Esophagus muscularis mucosa (tissue), 4 donors: ENCODE measurements around the gene CUBN. TPM values are rescaled to one million over a fixed set of nuclear protein-coding genes. Genes with fewer than 3 reads are reported as not detected.

Source experiments
- DNase-seq: peaks from one replicate; pipeline ENCODE4 v3.0.0-alpha.2; 2017; ENCODE audit errors: extremely low spot score
- H3K27ac ChIP-seq, 4 donors: fragments of 200-600 bp; sonication (generic); replicated peaks in 1 of 4; 1 replicate in 3 of 4; 2 replicates in 1 of 4; pipeline ENCODE4 v1.5.1; 2016 to 2019; ENCODE audit warnings: mild to moderate bottlenecking in 1 of 4
- H3K27me3 ChIP-seq, 4 donors: fragments of 200-600 bp; sonication (generic); one replicate each; pipeline versions ENCODE4 v1.5.1 to v1.6.0; 2016 to 2019
- H3K36me3 ChIP-seq, 4 donors: fragments of 200-600 bp; sonication (generic); one replicate each; pipeline ENCODE4 v1.5.1; 2016 to 2019
- H3K4me1 ChIP-seq, 4 donors: fragments of 200-600 bp; sonication (generic); one replicate each; pipeline ENCODE4 v1.5.1; 2016 to 2019
- H3K4me3 ChIP-seq, 4 donors: fragments of 200-600 bp; sonication (generic); 1 replicate in 2 of 4; 2 replicates in 2 of 4; pipeline ENCODE4 v1.5.1; 2016 to 2019; ENCODE audit warnings: mild to moderate bottlenecking in 4 of 4, moderate library complexity in 1 of 4
- H3K9me3 ChIP-seq, 4 donors: fragments of 200-600 bp; sonication (generic); 1 replicate in 3 of 4; 2 replicates in 1 of 4; pipeline ENCODE4 v1.5.1; 2016 to 2019
- CTCF ChIP-seq, 3 experiments: fragments of 200-600 bp in 2 of 3; fragments of 450-650 bp in 1 of 3; sonication (generic) in 2 of 3; IDR thresholded peaks; one replicate each; pipeline ENCODE4 v1.5.1; 2017 to 2019; ENCODE audit warnings: antibody characterized with exemption in 3 of 3, mild to moderate bottlenecking in 2 of 3, moderate library complexity in 1 of 3
- EP300 ChIP-seq: sonication (generic); formaldehyde crosslinking; IDR thresholded peaks from one replicate; pipeline ENCODE4 v1.6.1; 2017; ENCODE audit warnings: antibody characterized with exemption
- POLR2A ChIP-seq: fragments of 450-650 bp; IDR thresholded peaks from one replicate; pipeline ENCODE4 v1.6.1; 2017; ENCODE audit warnings: antibody characterized with exemption, moderate library complexity, mild to moderate bottlenecking, low read depth
- POLR2AphosphoS5 ChIP-seq, 2 donors: sonication (generic); formaldehyde crosslinking; IDR thresholded peaks; one replicate each; pipeline ENCODE4 v1.6.1; 2017; ENCODE audit warnings: antibody characterized with exemption in 2 of 2
- WGBS: methylation state at CpG from one replicate; pipeline ENCODE4 v1.1.5; 2018; 5-methylcytosine and 5-hydroxymethylcytosine counted together
- intact Hi-C: fragments of 100-400 bp; cut with DNase I; formaldehyde crosslinking; loops from one replicate; pipeline ENCODE4 v1.15.1; 2023
- total RNA-seq, 4 donors: library from RNA; depleted of rRNA; stranded (reverse); fragments of >200 nt; gene quantifications; one replicate each; pipeline versions ENCODE4 v1.1.0 to v1.2.1, GENCODE V29; 2016

The CUBN gene
- total RNA-seq, 4 donors from 2014 or later, result 1.3 to 4.6 (median 2.3) TPM

- H3K4me3 ChIP-seq, result peak overlapping the region in 3 of 4 donors; percentile 8 to 27 (median 13)
- intact Hi-C loops, result no loop called here
- H3K36me3 ChIP-seq, result no peaks in the 10 kb centered on the region
- H3K4me1 ChIP-seq, result peaks cover 0 to 5% (median 0%) of the 10 kb centered on the region in 4 donors
- no peak overlapping the region for H3K27ac ChIP-seq
- no peaks in the 10 kb centered on the region for H3K27me3 ChIP-seq
- no peaks in the 10 kb centered on the region for H3K9me3 ChIP-seq
- WGBS, result 70% methylated on average over 4 of the region's 4 CpGs
- TF ChIP-seq CTCF (IDR thresholded peaks at IDR 0.05) (no peak), POLR2A (no peak), EP300 (no peak), POLR2AphosphoS5 (IDR thresholded peaks at IDR 0.05) (no peak)
- no peak for DNase-seq
Measured at GRCh38 chr10:17175551-17175950, 45.9 kb upstream of the CUBN start.

DNA sequence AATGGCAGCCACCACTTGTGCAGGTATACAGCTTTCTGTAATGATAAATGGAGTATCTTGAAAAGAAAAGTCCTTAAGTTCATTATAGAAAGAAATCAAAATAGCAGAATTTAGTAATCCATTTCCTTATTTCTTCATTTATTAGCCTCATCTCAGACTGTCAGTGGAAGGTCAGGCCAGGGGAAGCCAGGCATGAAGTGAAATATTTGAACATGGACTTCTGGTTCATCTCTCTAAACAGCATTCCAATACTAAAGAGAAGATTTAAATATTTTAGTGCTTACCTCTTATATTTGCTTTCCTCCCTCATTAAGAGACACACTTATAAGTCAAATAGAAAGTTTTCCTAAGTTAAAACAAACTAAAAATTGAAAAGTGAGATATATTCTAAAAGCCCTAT lies 45.0 kb upstream of the CUBN start:
- H3K27me3 ChIP-seq, result no peaks in the 10 kb centered on the region
- H3K36me3 ChIP-seq, result no peaks in the 10 kb centered on the region
- DNase-seq, result no peak
- H3K4me1 ChIP-seq, result peaks cover 0 to 5% (median 0%) of the 10 kb centered on the region in 4 donors
- intact Hi-C loops, result no loop called here
- no peaks in the 10 kb centered on the region for H3K9me3 ChIP-seq
- TF ChIP-seq EP300, result no peak
- H3K27ac ChIP-seq, result no peak overlapping the region
- H3K4me3 ChIP-seq, result no peak overlapping the region

DNA sequence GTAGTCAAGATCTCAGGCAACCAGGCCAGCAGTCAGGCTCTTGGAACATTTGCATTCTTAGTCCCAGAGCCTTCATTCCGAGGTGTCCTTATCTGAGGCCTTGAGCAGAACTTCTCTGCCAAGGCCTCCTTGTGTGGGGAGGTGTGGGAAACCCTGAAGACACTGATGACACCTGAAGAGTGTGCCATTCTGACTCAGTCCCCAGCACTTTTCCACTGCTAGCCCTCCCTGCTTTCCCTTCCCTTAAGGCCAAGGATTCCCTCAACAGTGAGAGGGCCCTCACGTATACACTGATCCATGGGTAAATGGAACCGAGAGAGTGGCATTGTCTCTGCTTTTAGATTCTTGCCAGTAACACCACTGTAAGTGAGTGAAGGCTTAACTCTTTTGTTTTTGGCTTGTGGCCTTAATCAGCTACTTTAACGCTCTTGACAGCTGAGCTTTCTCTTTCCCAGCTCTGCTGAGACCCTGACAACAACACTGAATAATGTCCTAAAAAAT lies 41.6 kb upstream of the CUBN start:
- no peak overlapping the region for H3K4me3 ChIP-seq
- no peaks in the 10 kb centered on the region for H3K4me1 ChIP-seq
- TF ChIP-seq POLR2AphosphoS5 (IDR thresholded peaks at IDR 0.05) (no peak), CTCF (IDR thresholded peaks at IDR 0.05) (no peak), POLR2A (no peak), EP300 (no peak)
- intact Hi-C loops, result no loop called here
- DNase-seq, result no peak
- H3K9me3 ChIP-seq, result no peaks in the 10 kb centered on the region
- WGBS, result 82% methylated on average over 4 of the region's 4 CpGs
- H3K36me3 ChIP-seq, result peaks cover 0 to 5% (median 0%) of the 10 kb centered on the region in 4 donors
- H3K27ac ChIP-seq, result no peak overlapping the region
- no peaks in the 10 kb centered on the region for H3K27me3 ChIP-seq

- WGBS, result 75% methylated on average over 4 of the region's 4 CpGs
- Histone ChIP-seq H3K27me3 (no peaks in the 10 kb centered on the region), H3K4me1 (no peaks in the 10 kb centered on the region), H3K9me3 (no peaks in the 10 kb centered on the region), H3K36me3 (peaks cover 0 to 5% (median 0%) of the 10 kb centered on the region in 4 donors), H3K27ac (no peak overlapping the region), H3K4me3 (no peak overlapping the region)
- intact Hi-C loops, result no loop called here
- TF ChIP-seq POLR2A (no peak), CTCF (IDR thresholded peaks at IDR 0.05) (no peak), EP300 (no peak), POLR2AphosphoS5 (IDR thresholded peaks at IDR 0.05) (no peak)
- no peak for DNase-seq
Measured at GRCh38 chr10:17169803-17170202, 40.2 kb upstream of the CUBN start.

DNA sequence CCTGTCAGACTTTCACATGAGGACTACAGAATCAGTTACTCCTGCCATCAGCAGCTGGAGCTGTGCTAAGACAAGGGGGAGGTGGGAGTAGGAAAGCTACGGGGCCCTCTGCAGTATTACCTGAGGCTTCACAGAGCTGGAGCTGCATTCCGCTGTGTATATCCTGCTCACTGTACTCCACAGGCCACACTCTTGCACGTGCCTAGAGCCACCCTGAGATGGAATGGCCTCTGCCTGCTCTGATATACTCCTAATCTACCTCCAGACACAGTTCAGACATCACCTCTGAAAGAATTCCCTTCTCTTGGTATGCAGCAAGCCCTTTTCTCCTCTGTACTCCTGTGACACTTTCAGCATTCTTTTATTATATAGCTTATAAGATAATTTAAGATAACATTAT lies 37.1 kb upstream of the CUBN start:
- no peaks in the 10 kb centered on the region for H3K9me3 ChIP-seq
- intact Hi-C loops, result no loop called here
- no peak overlapping the region for H3K4me3 ChIP-seq
- TF ChIP-seq CTCF (IDR thresholded peaks at IDR 0.05), result no peak
- TF ChIP-seq EP300, result no peak
- TF ChIP-seq POLR2AphosphoS5 (IDR thresholded peaks at IDR 0.05), result no peak
- TF ChIP-seq POLR2A, result no peak
- DNase-seq, result no peak
- peaks cover 0 to 5% (median 0%) of the 10 kb centered on the region in 4 donors for H3K36me3 ChIP-seq
- H3K27me3 ChIP-seq, result no peaks in the 10 kb centered on the region
- H3K4me1 ChIP-seq, result no peaks in the 10 kb centered on the region
- 74% methylated on average over 3 of the region's 3 CpGs for whole genome bisulfite sequencing
- no peak overlapping the region for H3K27ac ChIP-seq
